ENCODE results near the gene PPOX. TPM values are rescaled to one million over a fixed set of nuclear protein-coding genes. Genes with fewer than 3 reads are reported as not detected.

Gene PPOX
- polyA plus RNA-seq, 1 donor: 18.2 TPM

DNA sequence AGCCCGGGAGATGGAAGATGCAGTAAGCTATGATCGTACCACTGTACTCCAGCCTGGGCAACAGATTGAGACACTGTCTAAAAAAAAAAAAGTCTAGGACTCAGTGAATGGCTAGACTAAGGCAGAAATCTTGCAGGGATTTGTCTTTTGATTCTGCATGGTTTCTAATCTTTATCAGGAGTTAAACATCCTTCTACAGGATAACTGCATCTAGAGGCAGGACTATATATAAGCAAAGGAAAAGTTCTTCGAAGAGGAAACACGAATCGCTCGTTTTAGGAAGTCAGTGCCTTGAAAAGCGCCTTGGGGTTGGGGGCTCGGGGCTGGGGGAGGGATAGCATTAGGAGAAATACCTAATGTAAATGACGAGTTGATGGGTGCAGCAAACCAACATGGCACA is 13.1 kb upstream of the PPOX start:
- no peak for DNase-seq (ENCODE audit: low read depth)

DNA sequence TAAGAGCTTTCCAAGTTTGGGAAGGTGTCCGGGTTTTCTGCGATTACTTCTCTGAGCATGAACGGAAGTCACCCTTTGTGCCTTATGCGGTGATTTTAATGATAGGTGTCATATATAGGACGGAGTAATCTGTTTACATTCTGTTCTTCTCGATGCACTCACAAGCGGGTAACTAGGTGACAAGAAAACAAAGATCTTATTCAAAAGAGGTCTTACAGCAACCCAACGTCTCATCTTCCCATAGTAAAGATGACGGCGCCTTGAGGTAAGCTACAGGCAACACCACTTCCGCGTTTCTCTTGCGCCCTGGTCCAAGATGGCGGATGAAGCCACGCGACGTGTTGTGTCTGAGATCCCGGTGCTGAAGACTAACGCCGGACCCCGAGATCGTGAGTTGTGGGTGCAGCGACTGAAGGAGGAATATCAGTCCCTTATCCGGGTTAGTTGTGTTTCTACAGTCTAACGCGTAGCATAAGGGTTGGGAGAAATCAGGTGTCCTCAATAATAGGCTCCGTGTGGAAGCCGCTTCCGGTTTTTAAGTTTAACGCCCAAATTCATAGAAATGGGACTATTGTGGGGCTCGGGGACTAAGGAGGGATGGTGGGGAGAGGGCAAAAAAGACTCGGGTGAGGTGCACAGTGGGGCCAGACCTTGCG is 12.4 kb upstream of the PPOX start, which contains the start of gene UFC1:
UFC1 (plus strand) TSS at position 297 of the 656 bp plus-strand sequence; CDS start at position 317, 20 bp downstream.
- peak; percentile 85 for DNase-seq (ENCODE audit: low read depth)

DNA sequence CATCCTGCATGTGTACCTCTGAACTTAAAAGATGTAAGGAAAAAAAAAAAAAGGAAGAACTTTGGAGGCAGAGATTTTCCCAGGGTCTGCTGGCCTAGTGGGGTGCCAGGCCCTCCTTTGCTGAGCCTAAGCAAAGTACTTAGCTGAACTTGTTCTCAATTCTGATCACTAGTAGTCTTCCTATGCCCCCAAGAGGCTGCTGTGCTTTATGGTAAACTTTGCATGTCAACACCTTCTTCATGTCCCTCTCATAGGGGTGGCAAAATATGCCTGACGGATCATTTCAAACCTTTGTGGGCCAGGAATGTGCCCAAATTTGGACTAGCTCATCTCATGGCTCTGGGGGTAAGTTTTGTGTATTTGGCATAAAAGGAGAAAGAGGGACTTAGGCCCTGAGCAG is 8.4 kb upstream of the PPOX start:
- DNase-seq (ENCODE audit: low read depth): no peak

DNA sequence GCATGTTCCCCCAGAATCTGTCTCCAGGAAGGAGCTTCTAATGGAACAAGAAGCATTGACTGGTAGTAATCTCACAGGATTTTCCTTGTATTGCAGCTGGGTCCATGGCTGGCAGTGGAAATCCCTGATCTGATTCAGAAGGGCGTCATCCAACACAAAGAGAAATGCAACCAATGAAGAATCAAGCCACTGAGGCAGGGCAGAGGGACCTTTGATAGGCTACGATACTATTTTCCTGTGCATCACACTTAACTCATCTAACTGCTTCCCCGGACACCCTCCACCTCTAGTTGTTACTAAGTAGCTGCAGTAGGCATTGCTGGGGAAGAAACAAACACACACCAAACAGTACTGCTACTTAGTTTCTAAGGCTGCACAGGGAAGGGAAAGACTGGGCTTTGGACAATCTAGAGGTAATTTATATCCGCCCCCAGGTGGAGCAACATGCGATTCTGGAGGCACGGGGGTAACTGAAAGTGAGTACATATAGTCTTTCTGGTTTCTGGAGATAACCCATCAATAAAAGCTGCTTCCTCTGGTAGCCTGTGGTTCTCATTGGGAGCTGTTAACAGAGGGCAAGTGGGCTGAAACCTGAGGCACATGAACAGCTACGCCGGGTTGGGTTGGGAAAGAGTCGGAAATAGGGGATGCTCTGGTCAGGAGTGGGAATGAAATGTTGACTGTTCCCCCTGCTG is 7.8 kb upstream of the PPOX start:
- DNase-seq (ENCODE audit: low read depth): no peak

DNA sequence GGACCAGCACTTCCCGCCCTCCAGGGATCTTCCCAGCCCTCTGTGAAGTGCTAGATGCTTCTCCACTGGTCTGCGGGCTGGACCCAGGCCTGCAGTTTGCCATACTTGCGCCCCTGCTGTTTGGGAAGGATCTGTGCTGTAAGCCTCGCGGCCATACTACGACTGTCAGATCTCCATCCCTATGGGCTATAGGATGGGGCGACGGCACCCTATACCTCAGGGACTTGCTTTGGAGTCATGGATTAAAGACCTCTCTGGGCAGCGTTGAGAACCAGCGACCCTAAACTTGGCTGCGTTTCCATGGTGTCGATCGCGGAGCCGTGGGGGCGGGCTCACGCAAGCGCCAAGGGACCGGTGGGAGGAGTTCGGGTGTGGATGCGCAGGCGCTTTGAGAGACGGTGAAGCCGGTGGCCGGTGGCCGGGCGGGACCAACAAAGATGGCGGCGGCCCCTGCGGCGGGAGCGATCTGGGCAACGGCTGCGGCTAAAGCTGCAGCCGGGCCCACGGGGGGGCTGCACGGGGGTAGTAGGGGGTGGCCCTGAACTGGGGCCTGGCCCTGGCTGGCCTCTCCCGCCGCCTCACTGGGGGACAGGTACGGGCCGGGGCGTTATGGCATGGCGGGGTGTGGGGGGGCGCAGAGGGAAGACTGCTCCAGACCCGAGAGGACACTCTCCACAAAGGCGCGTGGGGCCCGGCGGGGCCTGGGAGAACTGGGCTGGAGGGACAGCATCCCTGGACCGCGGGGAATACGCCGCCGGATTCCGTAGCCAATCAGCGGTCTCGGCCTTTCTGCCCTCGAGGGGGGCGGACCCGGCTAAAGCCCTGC is 6.9 kb upstream of the PPOX start, which contains the start of gene USP21:
USP21 (plus strand) TSS at position 414 of the 826 bp plus-strand sequence. CDS start 1,141 bp downstream, outside the sequence.
- DNase-seq (ENCODE audit: low read depth): peak; percentile 77

DNA sequence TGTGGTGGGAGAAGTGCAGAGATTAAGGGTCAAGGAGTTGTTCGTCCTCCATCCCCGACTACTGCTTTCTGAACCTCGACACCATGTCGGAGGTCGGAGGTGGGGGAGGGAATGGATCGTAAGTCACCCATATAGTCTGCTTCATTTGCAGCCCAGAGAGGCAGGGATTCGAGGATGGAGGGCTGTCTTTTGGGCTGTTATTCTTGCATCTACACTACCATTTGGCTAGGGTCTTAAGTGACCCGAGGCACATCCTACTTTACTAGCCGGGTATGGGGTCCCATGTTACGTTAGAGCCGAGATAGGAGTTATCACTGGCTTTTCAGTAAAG is 6.3 kb upstream of the PPOX start:
- DNase-seq (ENCODE audit: low read depth): no peak

DNA sequence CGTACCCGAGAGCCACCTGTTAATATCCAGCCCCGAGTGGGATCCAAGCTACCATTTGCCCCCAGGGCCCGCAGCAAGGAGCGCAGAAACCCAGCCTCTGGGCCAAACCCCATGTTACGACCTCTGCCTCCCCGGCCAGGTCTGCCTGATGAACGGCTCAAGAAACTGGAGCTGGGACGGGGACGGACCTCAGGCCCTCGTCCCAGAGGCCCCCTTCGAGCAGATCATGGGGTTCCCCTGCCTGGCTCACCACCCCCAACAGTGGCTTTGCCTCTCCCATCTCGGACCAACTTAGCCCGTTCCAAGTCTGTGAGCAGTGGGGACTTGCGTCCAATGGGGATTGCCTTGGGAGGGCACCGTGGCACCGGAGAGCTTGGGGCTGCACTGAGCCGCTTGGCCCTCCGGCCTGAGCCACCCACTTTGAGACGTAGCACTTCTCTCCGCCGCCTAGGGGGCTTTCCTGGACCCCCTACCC is 5.5 kb upstream of the PPOX start:
- no peak for DNase-seq (ENCODE audit: low read depth)

DNA sequence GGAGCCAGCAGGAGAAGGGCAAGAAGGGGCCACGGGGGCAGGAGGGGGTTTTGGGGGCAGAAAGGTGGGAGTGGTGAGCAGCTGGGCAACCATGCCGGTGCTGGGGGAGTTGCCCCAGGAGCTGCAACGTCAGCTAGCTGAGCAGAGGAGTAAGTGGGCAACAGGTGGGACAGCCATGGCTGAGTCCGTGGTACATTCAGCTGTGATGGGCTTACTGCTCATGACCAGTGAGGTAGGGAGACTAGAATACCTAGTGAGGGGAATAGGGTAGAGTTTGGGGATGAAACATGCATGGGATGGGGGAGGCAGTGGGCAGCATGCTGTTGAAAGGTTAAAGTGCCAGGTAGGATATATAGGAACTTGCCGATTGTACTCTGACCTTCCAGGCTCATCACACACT is 4.6 kb upstream of the PPOX start:
- no peak for DNase-seq (ENCODE audit: low read depth)

DNA sequence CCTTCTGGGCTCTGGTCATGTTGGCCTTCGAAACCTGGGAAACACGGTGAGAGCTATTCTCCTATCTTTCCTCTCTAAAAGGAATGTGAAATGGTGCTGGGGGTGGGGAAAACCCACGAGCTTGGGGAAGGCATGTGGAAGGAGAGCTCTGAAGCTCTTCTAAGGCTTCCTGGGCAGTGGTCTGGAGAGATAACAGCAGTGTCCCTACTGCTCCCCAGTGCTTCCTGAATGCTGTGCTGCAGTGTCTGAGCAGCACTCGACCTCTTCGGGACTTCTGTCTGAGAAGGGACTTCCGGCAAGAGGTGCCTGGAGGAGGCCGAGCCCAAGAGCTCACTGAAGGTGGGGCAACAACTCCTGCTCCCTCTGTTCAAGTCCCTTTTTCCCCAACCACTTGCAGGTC is 4.2 kb upstream of the PPOX start:
- DNase-seq (ENCODE audit: low read depth): no peak

DNA sequence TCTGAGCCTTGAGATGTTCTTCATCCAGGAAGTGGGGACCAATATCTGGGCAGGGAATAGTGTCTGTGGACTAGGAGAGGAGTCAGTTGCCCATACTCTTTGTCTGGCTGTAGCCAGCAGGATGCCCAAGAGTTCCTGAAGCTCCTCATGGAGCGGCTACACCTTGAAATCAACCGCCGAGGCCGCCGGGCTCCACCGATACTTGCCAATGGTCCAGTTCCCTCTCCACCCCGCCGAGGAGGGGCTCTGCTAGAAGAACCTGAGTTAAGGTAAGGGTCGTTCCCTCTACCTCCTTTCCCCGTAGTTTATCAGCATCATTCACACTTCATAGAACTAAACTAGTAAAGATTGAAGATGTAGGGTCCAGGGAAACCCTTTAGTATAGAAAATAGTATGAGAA is 3.4 kb upstream of the PPOX start:
- no peak for DNase-seq (ENCODE audit: low read depth)

DNA sequence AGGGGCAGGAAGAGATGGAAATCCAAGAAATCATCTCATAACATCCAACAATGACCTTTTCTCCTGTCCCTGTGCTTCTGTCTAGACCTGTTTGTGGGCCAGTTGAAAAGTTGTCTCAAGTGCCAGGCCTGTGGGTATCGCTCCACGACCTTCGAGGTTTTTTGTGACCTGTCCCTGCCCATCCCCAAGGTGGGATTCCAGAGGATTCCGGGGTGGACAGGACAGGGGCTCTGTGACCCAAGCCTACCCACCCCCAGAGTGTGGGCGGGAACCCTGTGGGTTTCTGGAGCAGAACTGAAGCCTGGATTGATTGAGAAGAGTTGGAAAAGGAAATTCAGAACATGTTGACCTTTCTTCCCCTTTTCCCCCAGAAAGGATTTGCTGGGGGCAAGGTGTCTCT is 2.4 kb upstream of the PPOX start:
- DNase-seq (ENCODE audit: low read depth): no peak

DNA sequence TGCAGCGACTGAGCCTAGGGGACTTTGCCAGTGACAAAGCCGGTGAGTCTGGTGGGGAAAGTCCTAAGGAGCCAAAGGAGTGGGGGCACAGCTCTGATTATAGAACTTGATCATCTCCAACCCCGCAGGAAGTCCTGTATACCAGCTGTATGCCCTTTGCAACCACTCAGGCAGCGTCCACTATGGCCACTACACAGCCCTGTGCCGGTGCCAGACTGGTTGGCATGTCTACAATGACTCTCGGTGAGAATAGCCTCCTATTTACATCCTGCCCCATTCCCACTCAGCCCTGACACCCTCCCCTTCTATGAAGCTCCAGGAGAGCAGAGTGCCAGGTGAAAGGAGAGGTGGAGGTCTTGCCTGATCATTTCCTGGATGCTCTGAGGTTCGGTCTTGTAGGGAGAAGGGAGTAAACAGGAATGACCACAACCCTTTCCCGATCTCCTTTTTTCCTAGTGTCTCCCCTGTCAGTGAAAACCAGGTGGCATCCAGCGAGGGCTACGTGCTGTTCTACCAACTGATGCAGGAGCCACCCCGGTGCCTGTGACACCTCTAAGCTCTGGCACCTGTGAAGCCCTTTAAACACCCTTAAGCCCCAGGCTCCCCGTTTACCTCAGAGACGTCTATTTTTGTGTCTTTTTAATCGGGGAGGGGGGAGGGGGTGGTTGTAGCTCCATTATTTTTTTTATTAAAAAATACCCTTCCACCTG is 1.2 kb upstream of the PPOX start:
- no peak for DNase-seq (ENCODE audit: low read depth)

DNA sequence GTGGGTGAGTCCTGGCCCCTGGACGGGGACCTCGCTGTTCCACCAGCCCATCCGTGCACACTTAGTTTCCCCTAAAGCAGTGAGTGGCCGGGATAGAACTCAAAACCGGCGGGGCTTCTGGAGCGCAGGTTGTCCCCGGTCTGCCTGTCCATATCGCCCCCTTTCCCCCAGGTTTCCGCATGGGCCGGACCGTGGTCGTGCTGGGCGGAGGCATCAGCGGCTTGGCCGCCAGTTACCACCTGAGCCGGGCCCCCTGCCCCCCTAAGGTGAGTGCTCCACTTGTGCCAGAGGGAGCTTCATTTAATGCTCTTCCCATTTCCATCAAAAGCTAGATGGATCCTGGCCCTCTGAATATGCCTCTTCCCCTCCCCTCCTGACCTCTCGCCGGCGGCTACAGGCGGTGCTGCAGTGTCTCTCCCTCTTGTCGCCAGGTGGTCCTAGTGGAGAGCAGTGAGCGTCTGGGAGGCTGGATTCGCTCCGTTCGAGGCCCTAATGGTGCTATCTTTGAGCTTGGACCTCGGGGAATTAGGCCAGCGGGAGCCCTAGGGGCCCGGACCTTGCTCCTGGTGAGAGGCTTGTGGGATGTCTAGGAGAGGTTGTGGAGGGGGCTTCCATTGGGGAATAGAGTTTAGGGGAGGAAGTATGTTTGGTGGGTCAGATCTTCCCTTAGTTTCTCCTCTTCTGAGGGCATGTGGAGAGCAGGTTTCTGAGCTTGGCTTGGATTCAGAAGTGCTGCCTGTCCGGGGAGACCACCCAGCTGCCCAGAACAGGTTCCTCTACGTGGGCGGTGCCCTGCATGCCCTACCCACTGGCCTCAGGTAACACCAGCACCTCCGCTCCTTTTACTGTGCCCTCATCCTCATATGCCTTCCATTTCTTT is 683 bp downstream of the PPOX start:
- no peak for DNase-seq (ENCODE audit: low read depth)

DNA sequence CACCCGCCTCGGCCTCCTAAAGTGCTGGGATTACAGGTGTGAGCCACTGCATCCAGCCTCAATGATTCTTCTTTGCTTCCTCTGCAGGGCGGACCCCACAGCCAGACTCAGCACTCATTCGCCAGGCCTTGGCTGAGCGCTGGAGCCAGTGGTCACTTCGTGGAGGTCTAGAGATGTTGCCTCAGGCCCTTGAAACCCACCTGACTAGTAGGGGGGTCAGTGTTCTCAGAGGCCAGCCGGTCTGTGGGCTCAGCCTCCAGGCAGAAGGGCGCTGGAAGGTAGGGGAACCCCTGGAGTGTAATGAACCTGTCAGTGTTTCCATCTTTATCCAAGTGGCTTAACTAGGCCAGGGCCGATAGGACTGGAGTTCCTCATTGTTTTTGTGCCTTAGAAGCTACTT is 2.7 kb downstream of the PPOX start:
- DNase-seq (ENCODE audit: low read depth): no peak

DNA sequence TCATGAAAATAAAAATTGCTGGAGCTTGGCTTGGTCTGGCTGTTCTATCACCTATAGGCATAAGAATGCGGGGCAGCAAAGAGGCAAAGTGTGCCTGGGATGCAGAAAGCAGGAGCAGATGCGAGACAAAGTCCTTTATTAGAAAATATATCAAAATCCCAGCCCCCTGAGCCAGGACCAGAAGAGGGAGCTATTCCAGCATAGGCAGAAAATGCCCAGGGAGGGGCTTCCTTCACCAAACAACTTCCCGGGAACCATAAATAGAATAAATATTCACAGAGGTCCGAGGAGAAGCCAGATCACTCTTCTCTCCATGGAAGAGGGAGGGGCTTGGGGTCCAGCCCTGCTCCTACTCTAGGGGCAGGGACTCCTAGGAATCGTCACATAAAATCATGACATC is 5.0 kb downstream of the PPOX start:
- no peak for DNase-seq (ENCODE audit: low read depth)

DNA sequence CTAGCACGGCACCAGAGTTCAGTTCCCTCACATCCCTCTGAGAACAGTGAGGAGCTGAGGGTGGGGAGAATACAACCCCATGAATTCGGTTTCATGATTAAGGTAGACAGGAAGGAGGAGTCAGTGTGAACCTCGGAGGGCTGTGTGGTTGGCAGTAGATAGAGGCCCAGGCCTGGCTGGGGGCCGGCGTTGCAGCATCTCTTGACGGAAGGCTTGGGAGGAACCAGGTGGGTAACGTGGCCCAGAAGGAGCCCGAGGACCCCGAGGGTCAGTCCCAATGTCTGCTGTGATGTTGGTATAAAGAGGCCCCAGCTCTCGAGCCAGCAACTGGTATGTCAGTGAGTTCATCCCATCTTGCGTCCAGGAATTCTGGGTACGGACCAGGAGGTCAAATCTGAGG is 5.5 kb downstream of the PPOX start:
- DNase-seq (ENCODE audit: low read depth): no peak

DNA sequence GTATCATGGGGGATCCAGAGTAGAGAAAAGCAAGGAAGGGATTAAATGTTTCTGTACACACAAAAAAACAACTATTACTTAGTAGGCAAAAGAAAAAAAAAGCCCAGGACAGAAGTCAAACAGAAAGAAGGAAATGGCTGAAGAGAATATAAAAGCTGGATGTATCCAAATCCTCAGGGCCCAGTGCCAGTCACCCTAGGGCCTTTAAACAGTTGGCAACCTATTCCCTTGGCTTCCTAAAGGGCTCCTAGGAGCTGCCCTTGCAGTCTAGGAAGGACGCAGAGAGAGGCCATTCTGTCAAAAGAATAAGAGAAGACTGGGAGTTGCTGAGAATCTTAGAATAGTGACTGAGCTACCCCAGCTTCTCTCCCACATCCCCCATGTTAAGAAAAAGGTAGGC is 6.1 kb downstream of the PPOX start:
- DNase-seq (ENCODE audit: low read depth): no peak

DNA sequence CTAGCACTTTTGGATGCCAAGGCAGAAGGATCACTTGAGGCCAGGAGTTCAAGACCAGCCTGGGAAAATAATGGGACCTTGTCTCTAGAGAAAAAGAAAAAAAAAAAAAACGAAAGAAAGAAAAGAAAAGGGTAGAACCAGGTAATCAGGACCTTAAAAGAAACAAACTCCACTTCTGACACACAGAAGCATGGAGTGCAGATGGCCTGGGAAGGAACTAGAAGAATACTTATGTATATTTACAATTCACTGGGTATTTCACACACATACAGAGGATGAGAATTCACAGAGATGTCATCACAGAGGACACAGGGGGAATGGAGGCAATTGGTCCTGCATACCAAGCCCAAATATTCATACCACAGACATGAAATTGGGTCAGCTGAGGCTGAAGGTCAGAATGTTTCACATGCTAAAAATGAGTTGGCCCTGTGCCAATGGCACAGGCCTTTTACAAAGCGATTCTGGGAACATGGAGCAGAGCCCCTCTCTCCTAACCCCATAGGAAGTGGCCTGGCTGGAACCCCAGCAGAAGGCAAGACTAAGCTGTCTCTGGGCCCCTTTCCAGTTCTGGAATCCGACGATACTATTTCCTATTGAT is 6.7 kb downstream of the PPOX start:
- DNase-seq (ENCODE audit: low read depth): no peak

DNA sequence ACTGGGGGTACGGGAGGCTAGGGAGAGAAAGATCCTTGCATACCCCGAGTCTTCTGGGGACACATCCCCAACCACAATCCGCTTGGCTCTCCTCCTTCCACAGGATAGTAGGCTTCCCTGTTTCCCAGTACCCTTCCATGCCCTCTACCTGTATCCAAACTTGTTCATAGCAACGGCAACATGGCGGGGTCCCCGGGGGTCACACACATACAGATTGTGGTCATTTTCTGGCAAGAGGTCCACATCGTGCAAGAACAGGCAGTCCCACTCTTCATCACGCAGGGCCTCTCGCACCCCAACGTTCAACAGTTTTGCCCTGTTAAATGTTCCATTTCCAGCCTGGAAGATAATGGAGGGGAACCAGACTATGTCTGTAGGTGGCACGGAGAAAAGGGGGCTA is 7.5 kb downstream of the PPOX start:
- no peak for DNase-seq (ENCODE audit: low read depth)

DNA sequence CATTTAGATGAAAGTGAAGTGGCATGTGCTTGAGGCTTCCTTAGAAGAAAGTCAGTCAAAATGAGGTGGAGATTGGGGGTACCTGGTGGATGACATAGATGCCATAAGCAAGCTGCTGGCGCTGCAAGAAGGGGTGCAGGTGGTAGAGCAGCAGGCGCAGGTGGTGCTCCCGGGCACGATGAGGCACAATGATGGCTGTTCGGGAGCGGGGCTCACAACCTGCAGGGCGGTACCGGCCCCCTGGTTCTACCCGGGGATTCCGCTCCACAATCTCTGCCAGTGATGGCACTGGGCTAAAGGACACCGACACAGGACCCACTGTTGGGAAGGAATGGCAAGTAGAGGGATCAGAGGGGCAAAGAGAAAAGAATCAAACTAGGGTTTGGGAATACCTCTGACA is 8.7 kb downstream of the PPOX start:
- DNase-seq (ENCODE audit: low read depth): no peak

All from forelimb muscle (tissue), 1 donor.